Measurements from ENCODE around the gene DCDC2B. TPM values are rescaled to one million over a fixed set of nuclear protein-coding genes. Genes with fewer than 3 reads are reported as not detected.

Gene DCDC2B
- total RNA-seq, 2 donors from 2014 or later = not detected

GRCh38 chr1:32215629-32216480 is 7.0 kb downstream of the DCDC2B start:
- Histone ChIP-seq H3K36me3 (ENCODE audit: control insufficient read depth, insufficient read depth, low read length) (peaks cover 43% of the 10 kb centered on the region), H3K27ac (ENCODE audit: low read depth, low read length) (no peak overlapping the region), H3K9ac (ENCODE audit: extremely low read depth, low read length, poor library complexity, severe bottlenecking) (no peak overlapping the region), H3K9me3 (ENCODE audit: control insufficient read depth, low read length) (no peaks in the 10 kb centered on the region), H3K4me3 (ENCODE audit: low read length) (no peak overlapping the region), H3K4me1 (ENCODE audit: control insufficient read depth, insufficient read depth, low read length) (no peaks in the 10 kb centered on the region), H3K27me3 (ENCODE audit: control insufficient read depth, insufficient read depth, low read length, poor library complexity, severe bottlenecking) (no peaks in the 10 kb centered on the region)
- H3K9me3 Mint-ChIP-seq = no peaks in the 10 kb centered on the region
- WGBS, 2 experiments (ENCODE audit: insufficient coverage in 1 of 2, insufficient read length in 1 of 2) = 87 to 96% methylated on average over 5 to 10 of the region's 10 CpGs
- no peaks in the 10 kb centered on the region for H3K27me3 Mint-ChIP-seq (ENCODE audit: insufficient read depth)
- no peaks in the 10 kb centered on the region for H3K4me1 Mint-ChIP-seq
- no peak overlapping the region for H3K27ac Mint-ChIP-seq
- peaks cover 33% of the 10 kb centered on the region for H3K36me3 Mint-ChIP-seq (ENCODE audit: low read depth)
- H3K4me3 Mint-ChIP-seq = no peak overlapping the region
- DNase-seq = peak; percentile 90
- TF ChIP-seq, protein P1, sequence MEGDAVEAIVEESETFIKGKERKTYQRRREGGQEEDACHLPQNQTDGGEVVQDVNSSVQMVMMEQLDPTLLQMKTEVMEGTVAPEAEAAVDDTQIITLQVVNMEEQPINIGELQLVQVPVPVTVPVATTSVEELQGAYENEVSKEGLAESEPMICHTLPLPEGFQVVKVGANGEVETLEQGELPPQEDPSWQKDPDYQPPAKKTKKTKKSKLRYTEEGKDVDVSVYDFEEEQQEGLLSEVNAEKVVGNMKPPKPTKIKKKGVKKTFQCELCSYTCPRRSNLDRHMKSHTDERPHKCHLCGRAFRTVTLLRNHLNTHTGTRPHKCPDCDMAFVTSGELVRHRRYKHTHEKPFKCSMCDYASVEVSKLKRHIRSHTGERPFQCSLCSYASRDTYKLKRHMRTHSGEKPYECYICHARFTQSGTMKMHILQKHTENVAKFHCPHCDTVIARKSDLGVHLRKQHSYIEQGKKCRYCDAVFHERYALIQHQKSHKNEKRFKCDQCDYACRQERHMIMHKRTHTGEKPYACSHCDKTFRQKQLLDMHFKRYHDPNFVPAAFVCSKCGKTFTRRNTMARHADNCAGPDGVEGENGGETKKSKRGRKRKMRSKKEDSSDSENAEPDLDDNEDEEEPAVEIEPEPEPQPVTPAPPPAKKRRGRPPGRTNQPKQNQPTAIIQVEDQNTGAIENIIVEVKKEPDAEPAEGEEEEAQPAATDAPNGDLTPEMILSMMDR (conservative IDR thresholded peaks at IDR 0.05) = peak; percentile 87

- no peaks in the 10 kb centered on the region for H3K9me3 ChIP-seq (ENCODE audit: control insufficient read depth, low read length)
- H3K36me3 Mint-ChIP-seq (ENCODE audit: low read depth) = peaks cover 33% of the 10 kb centered on the region
- DNase-seq = no peak
- H3K27me3 ChIP-seq (ENCODE audit: control insufficient read depth, insufficient read depth, low read length, poor library complexity, severe bottlenecking) = no peaks in the 10 kb centered on the region
- TF ChIP-seq, protein P1 (conservative IDR thresholded peaks at IDR 0.05) = no peak
- no peak overlapping the region for H3K4me3 ChIP-seq (ENCODE audit: low read length)
- H3K4me3 Mint-ChIP-seq = no peak overlapping the region
- no peak overlapping the region for H3K9ac ChIP-seq (ENCODE audit: extremely low read depth, low read length, poor library complexity, severe bottlenecking)
- H3K4me1 ChIP-seq (ENCODE audit: control insufficient read depth, insufficient read depth, low read length) = no peaks in the 10 kb centered on the region
- H3K27ac ChIP-seq (ENCODE audit: low read depth, low read length) = no peak overlapping the region
- H3K36me3 ChIP-seq (ENCODE audit: control insufficient read depth, insufficient read depth, low read length) = peaks cover 43% of the 10 kb centered on the region
- H3K27me3 Mint-ChIP-seq (ENCODE audit: insufficient read depth) = no peaks in the 10 kb centered on the region
- H3K27ac Mint-ChIP-seq = no peak overlapping the region
- H3K4me1 Mint-ChIP-seq = peaks cover 4% of the 10 kb centered on the region
- H3K9me3 Mint-ChIP-seq = no peaks in the 10 kb centered on the region
- 94 to 96% methylated on average over 2 to 5 of the region's 5 CpGs for WGBS, 2 experiments (ENCODE audit: insufficient coverage in 1 of 2, insufficient read length in 1 of 2)
Measured at GRCh38 chr1:32216566-32216965, 7.7 kb downstream of the DCDC2B start.

GRCh38 chr1:32219022-32219421 is 10.1 kb downstream of the DCDC2B start:
- no peaks in the 10 kb centered on the region for H3K4me1 ChIP-seq (ENCODE audit: control insufficient read depth, insufficient read depth, low read length)
- no peak overlapping the region for H3K27ac ChIP-seq (ENCODE audit: low read depth, low read length)
- H3K36me3 Mint-ChIP-seq (ENCODE audit: low read depth) = peaks cover 40% of the 10 kb centered on the region
- WGBS, 2 experiments (ENCODE audit: insufficient coverage in 1 of 2, insufficient read length in 1 of 2) = 90 to 100% methylated on average over 1 to 7 of the region's 7 CpGs
- no peak overlapping the region for H3K27ac Mint-ChIP-seq
- H3K9ac ChIP-seq (ENCODE audit: extremely low read depth, low read length, poor library complexity, severe bottlenecking) = no peak overlapping the region
- H3K9me3 ChIP-seq (ENCODE audit: control insufficient read depth, low read length) = no peaks in the 10 kb centered on the region
- no peak overlapping the region for H3K4me3 ChIP-seq (ENCODE audit: low read length)
- H3K4me1 Mint-ChIP-seq = peaks cover 9% of the 10 kb centered on the region
- TF ChIP-seq, protein P1 (conservative IDR thresholded peaks at IDR 0.05) = no peak
- H3K36me3 ChIP-seq (ENCODE audit: control insufficient read depth, insufficient read depth, low read length) = peaks cover 49% of the 10 kb centered on the region
- H3K27me3 Mint-ChIP-seq (ENCODE audit: insufficient read depth) = no peaks in the 10 kb centered on the region
- no peak overlapping the region for H3K4me3 Mint-ChIP-seq
- no peak for DNase-seq
- H3K9me3 Mint-ChIP-seq = no peaks in the 10 kb centered on the region
- H3K27me3 ChIP-seq (ENCODE audit: control insufficient read depth, insufficient read depth, low read length, poor library complexity, severe bottlenecking) = no peaks in the 10 kb centered on the region

All from endodermal cell (in vitro differentiated cells).